Activated T-cell treated with anti-CD3 and anti-CD28 coated beads, Interleukin-2, amount 50 U/mL, for 4 hours (primary cell): ENCODE measurements around the gene NRIP1. TPM values are rescaled to one million over a fixed set of nuclear protein-coding genes. Genes with fewer than 3 reads are reported as not detected.
"Not testable (repeated sequence)": the region's sequence is repeated elsewhere in the genome, so short reads cannot be mapped to it uniquely, and the experiment has no call there.

Source experiments
- ATAC-seq, 2 donors: fragments of 200-7000 bp; cut with Tn5 transposase; one replicate each; pipeline ENCODE4 v1.10.0; 2021
- DNase-seq: peaks from one replicate; pipeline ENCODE4 v3.0.0-alpha.2; 2020
- H3K27me3 Mint-ChIP-seq: one replicate; pipeline ENCODE4 v1.8.0; 2021; ENCODE audit warnings: low read depth, mixed read lengths
- H3K36me3 Mint-ChIP-seq: one replicate; pipeline ENCODE4 v1.8.0; 2022; ENCODE audit warnings: mixed read lengths; ENCODE audit not compliant: insufficient read depth
- H3K4me1 Mint-ChIP-seq: one replicate; pipeline ENCODE4 v1.8.0; 2021; ENCODE audit warnings: low read depth, mixed read lengths
- H3K4me3 Mint-ChIP-seq: one replicate; pipeline ENCODE4 v1.8.0; 2021; ENCODE audit warnings: mild to moderate bottlenecking, moderate library complexity, mixed read lengths
- H3K9me3 Mint-ChIP-seq: one replicate; pipeline ENCODE4 v1.8.0; 2021; ENCODE audit warnings: mixed read lengths
- total RNA-seq, 3 donors: library from RNA; stranded (reverse); gene quantifications; one replicate each; pipeline ENCODE4 v1.2.1, GENCODE V29; 2021

The NRIP1 gene
- total RNA-seq, 3 donors from 2014 or later, result 26.3 to 27.3 (median 27.1) TPM

DNA sequence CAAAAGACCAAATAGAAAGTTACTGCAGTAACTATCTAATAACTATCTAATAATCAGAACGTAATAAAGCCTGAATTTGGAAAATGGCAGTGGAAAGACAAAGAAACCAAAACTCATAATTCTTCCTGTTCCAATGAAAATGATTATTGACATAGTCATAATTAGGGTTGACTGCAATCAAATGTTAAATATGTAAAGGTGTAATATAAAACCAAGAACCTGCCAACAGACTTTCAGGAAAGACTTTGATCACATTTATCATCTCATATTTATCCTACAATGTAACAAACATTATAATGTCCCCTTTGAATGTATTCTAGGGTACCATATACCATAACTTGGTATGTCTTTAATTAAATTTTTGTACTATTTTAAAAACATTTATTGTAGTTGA lies 26.9 kb downstream of the NRIP1 start:
- Mint-ChIP-seq H3K9me3 (peaks cover 3% of the 10 kb centered on the region), H3K27me3 (no peaks in the 10 kb centered on the region), H3K36me3 (peaks cover 14% of the 10 kb centered on the region), H3K4me1 (peaks cover 21% of the 10 kb centered on the region), H3K4me3 (no peak overlapping the region)
- DNase-seq, result no peak
- ATAC-seq, result no peak

DNA sequence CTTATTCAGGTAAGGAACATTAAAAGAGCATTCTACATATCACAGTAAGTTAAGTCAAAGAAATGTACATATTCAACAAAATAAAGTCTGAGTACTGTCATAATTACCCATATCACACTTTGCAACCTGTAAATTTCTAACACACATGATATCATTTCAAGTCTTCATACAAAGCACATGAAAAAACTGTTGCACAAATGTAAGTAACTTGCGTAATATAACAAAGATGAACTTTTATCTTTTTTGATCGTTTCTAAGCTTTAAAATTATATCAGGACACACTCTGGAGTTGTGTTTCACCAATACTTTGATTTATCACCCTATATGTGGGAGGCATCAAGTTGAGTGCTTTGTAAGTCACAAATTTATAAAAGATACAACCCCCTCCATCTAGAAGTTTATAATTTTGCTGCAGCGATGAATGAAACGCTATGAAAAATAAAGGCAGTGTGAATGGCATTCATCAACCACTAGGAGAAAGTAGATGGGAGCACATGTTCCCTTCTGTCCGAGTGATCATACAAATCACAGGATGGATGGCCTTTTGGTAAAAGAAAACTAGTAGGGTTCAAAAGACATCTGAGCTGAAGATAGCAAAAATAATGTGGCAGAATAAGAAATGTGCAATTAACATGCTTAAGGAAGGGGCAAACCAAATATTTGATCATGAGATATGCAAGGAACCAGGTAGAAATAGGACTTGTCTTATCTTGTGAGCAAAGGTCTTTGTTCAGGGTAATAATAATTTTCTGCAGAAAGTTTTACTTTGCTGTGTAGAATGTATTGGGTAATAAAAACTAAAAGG lies 27.5 kb downstream of the NRIP1 start:
- Mint-ChIP-seq H3K36me3 (peaks cover 8% of the 10 kb centered on the region), H3K27me3 (no peaks in the 10 kb centered on the region), H3K9me3 (no peaks in the 10 kb centered on the region), H3K4me3 (no peak overlapping the region), H3K4me1 (peaks cover 19% of the 10 kb centered on the region)
- DNase-seq, result no peak
- no peak for ATAC-seq

DNA sequence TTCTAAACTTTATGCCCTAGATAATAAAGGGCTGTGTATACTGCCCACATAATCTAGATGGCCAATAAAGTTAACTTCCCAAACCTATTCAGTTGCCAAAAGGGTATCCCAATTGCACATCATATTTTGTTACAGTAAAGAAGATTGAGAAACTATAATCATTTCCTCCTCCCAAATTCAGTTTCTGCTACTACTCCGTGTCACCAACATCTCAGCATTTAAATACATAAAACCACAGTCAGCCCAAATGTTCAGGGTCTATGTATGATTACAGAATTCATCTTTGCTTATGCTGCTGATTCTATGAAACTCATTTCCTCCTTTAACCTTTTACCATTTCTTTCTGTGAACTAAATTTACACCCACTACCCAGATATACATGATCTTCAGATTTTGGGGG lies 28.6 kb downstream of the NRIP1 start:
- DNase-seq (no peak), ATAC-seq (no peak)
- Mint-ChIP-seq H3K4me1 (peaks cover 20% of the 10 kb centered on the region), H3K9me3 (no peaks in the 10 kb centered on the region), H3K4me3 (no peak overlapping the region), H3K27me3 (no peaks in the 10 kb centered on the region), H3K36me3 (peaks cover 4% of the 10 kb centered on the region)

DNA sequence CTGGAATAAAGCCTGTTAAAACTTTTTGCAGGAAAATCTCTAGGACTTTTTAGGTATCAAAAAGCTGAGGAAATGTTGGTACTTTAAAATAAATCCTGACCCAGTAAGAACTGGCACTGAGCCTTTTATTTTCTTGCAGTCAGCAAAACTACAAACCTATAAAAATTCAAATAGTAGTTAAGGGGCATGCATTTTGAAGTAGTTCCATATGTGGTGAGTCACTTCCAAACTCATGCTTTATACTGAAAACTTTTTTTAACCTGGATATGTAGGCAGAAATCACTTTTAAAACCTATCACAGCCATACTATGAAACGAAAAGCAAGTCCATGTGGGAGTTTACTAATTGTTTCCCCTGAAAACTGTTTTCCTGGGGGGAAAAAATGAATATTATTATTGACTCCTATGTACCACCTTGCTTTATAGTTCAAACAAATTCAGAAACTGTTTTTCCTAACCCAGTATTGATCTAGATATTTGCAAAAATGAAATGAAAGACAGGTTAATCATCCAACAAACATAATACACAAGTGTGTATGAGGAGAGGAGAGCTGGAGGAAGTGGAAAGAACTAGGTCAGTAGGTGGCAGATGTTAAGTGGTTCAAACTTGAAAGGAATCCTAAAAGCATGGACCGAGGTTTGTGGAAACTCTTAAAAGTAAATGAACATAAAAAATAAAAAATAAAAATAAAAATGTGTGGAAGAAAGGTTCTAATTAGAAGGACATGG lies 30.5 kb downstream of the NRIP1 start:
- H3K36me3 Mint-ChIP-seq, result peaks cover 3% of the 10 kb centered on the region
- DNase-seq (no peak), ATAC-seq (peak; percentile 62 to 80)
- H3K27me3 Mint-ChIP-seq, result no peaks in the 10 kb centered on the region
- H3K4me1 Mint-ChIP-seq, result peaks cover 24% of the 10 kb centered on the region
- H3K4me3 Mint-ChIP-seq, result peak overlapping the region; percentile 0
- H3K9me3 Mint-ChIP-seq, result no peaks in the 10 kb centered on the region

DNA sequence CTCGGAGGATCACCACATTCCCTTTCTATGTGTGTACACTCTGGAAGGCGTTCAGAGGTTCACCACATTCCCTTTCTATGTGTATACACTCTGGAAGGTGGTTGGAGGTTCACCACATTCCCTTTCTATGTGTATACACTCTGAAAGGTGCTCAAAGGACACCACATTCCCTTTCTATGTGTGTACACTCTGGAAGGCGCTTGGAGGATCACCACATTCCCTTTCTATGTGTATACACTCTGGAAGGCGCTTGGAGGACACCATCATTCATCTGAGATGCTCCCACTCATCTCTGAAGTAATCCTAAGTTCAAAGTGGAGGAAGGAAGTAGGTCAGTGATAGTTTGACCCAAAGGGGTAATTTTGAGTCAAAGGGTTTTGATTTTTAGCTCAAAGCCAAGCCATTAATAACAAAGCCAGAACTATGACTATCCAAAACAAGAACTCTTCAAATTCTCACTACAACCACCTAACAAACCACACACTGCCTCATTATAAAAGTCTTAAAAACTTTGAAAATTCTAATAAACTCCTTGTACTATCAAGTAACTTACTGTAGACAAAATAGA lies 32.9 kb downstream of the NRIP1 start:
- Mint-ChIP-seq H3K27me3 (no peaks in the 10 kb centered on the region), H3K9me3 (no peaks in the 10 kb centered on the region), H3K36me3 (peaks cover 7% of the 10 kb centered on the region), H3K4me1 (peaks cover 34% of the 10 kb centered on the region), H3K4me3 (no peak overlapping the region)
- DNase-seq (no peak), ATAC-seq (no peak)

DNA sequence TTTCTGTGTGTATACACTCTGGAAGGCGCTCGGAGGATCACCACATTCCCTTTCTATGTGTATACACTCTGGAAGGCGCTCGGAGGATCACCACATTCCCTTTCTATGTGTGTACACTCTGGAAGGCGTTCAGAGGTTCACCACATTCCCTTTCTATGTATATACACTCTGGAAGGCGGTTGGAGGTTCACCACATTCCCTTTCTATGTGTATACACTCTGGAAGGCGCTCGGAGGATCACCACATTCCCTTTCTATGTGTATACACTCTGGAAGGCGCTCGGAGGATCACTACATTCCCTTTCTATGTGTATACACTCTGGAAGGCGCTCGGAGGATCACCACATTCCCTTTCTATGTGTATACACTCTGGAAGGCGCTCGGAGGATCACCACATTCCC lies 33.4 kb downstream of the NRIP1 start:
- peaks cover 32% of the 10 kb centered on the region for H3K4me1 Mint-ChIP-seq
- H3K36me3 Mint-ChIP-seq, H3K27me3 Mint-ChIP-seq, H3K4me3 Mint-ChIP-seq, ATAC-seq, DNase-seq, H3K9me3 Mint-ChIP-seq: not testable (repeated sequence)

DNA sequence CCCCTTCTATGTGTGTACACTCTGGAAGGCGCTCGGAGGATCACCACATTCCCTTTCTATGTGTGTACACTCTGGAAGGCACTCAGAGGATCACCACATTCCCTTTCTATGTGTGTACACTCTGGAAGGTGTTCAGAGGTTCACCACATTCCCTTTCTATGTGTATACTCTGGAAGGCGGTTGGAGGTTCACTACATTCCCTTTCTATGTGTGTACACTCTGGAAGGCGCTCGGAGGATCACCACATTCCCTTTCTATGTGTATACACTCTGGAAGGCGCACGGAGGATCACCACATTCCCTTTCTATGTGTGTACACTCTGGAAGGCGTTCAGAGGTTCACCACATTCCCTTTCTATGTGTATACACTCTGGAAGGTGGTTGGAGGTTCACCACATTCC lies 33.9 kb downstream of the NRIP1 start:
- not testable (repeated sequence) for H3K9me3 Mint-ChIP-seq, DNase-seq, H3K4me3 Mint-ChIP-seq, H3K36me3 Mint-ChIP-seq, H3K27me3 Mint-ChIP-seq, ATAC-seq
- H3K4me1 Mint-ChIP-seq, result peaks cover 29% of the 10 kb centered on the region

DNA sequence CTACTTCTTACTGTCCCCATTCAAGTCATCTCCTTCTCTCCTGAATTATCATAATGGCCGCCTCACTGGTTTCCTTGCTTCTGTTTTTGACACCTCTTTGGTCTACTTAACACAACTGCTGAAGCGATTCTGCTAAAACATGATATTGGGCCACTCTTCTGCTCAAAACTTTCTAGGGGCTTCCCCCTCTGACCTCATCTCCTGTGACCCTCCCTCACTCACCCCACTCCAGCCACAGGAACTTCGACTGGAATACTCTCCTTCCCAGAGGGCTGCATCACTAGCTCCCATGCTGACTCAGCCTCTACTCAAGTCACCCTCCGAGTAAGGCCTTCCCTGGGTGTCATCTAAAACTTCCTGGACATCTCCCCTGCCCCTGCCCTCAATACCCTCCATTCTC lies 35.7 kb downstream of the NRIP1 start:
- no peaks in the 10 kb centered on the region for H3K9me3 Mint-ChIP-seq
- no peak for ATAC-seq
- no peak for DNase-seq
- peaks cover 17% of the 10 kb centered on the region for H3K36me3 Mint-ChIP-seq
- H3K4me1 Mint-ChIP-seq, result peaks cover 26% of the 10 kb centered on the region
- no peaks in the 10 kb centered on the region for H3K27me3 Mint-ChIP-seq
- H3K4me3 Mint-ChIP-seq, result no peak overlapping the region

DNA sequence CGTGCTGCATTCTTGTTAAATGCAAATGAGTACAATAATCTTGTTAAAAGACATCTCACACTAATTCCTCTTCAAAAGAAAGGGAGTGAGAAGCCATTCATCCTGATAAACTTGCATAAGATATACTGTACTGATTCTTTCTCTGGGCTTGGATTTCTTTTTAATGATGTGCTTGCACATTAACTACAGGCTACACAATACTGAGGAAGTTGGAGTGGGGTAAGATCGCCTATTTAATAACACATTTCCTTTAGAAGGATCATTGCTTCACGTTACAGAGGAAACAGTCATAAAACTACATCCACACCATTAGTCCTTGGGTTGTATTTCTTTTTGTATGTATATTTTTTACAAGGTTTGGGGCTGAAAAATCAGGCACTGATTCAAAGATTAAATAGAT lies 36.6 kb downstream of the NRIP1 start:
- peaks cover 19% of the 10 kb centered on the region for H3K36me3 Mint-ChIP-seq
- no peak for ATAC-seq

DNA sequence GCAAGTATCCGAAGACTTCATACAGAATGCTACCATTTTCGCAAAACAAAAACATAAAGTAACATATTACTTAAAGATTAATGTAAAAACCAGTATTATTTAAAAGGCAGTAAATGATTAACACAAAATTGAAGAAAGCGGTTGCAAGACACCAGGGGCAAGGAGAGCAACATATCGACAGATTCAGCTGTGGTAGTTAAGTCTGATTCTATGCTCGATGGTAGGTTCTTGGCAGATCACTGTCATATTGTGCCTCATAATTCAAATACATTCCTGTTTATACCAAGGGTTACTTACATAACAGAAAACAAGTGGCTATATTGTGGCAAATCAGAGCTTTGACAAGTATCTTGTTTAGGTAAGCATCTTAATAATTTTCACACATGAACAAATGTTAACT lies 37.7 kb downstream of the NRIP1 start:
- H3K36me3 Mint-ChIP-seq, result peaks cover 19% of the 10 kb centered on the region
- ATAC-seq (no peak), DNase-seq (no peak)
- H3K27me3 Mint-ChIP-seq, result no peaks in the 10 kb centered on the region
- H3K4me1 Mint-ChIP-seq, result peaks cover 28% of the 10 kb centered on the region
- no peaks in the 10 kb centered on the region for H3K9me3 Mint-ChIP-seq
- no peak overlapping the region for H3K4me3 Mint-ChIP-seq

More for the DNA sequence above, 36.6 kb downstream of the NRIP1 start:
- H3K4me3 Mint-ChIP-seq, result no peak overlapping the region
- no peak for DNase-seq
- H3K4me1 Mint-ChIP-seq, result peaks cover 26% of the 10 kb centered on the region
- H3K27me3 Mint-ChIP-seq, result no peaks in the 10 kb centered on the region
- H3K9me3 Mint-ChIP-seq, result no peaks in the 10 kb centered on the region

DNA sequence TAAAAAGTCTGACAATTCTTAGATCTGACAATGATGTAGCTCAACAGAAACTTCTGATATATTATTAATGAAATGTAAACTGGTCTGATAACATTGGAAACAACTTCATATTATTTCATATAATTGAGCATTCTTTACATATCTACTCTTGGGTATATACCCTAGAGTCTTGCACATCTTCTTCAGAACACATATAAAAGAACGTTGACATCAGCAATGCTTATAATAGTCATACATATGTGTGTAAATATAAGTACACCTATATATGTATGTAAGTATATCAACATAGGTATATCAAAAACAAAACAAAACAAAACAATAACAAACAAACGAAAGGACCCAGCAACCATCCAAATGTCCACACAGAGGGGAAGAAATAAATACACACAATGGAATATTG lies 38.4 kb downstream of the NRIP1 start:
- Mint-ChIP-seq H3K4me3 (no peak overlapping the region), H3K27me3 (no peaks in the 10 kb centered on the region)
- no peak for ATAC-seq

DNA sequence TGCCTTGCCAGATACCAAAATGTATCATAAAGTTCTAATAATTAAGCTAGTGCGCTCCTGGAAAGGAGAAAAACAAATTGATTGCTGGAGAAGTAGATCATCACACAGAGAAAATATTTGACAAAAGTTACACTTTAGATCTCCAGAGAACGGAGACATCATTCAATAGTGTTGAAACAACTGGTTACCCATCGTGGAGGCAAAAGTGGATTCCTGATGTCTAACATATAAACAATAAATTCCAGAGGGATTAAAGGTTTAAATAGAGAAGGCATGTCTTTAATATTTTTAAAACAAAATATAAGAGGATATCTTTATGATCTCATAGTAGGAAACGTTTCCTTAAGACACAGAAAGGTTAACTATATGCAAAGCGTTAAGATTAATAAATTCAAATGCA lies 41.0 kb downstream of the NRIP1 start:
- DNase-seq, result no peak
- H3K36me3 Mint-ChIP-seq, result peaks cover 16% of the 10 kb centered on the region
- ATAC-seq, result no peak
- H3K27me3 Mint-ChIP-seq, result no peaks in the 10 kb centered on the region
- no peak overlapping the region for H3K4me3 Mint-ChIP-seq
- no peaks in the 10 kb centered on the region for H3K9me3 Mint-ChIP-seq
- peaks cover 31% of the 10 kb centered on the region for H3K4me1 Mint-ChIP-seq

More for the DNA sequence above, 38.4 kb downstream of the NRIP1 start:
- no peak for DNase-seq
- Mint-ChIP-seq H3K4me1 (peaks cover 31% of the 10 kb centered on the region), H3K9me3 (no peaks in the 10 kb centered on the region), H3K36me3 (peaks cover 22% of the 10 kb centered on the region)

DNA sequence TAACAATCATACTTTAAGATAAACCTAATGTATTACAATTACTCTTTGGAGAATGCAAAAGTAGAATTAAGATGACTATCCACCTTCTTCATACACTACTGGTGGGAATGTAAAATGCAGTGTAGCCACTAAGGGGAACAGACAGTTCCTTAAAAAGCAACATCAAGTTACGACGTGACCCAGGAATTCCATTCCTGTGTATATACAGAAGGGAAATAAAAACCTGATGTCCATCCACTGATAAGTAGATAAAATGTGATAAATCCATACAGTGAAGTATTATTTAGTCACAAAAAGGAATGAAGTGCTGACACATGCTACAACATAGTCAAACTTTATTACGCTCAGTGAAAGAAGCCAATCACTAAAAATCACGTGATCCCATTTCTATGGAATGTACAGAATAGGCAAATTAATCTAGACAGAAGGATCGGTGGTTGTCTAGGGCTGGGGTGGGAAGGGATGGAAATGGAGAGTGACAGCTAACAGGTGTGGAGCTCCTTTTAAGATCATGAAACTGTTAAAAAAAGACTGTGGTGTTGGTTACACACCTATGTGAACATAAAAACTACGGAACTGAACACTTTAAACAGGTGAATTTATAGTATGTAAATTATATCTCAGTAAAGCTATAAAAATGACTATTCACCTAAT lies 42.1 kb downstream of the NRIP1 start:
- Mint-ChIP-seq H3K9me3 (no peaks in the 10 kb centered on the region), H3K36me3 (peaks cover 17% of the 10 kb centered on the region), H3K27me3 (no peaks in the 10 kb centered on the region), H3K4me1 (peaks cover 31% of the 10 kb centered on the region), H3K4me3 (no peak overlapping the region)
- DNase-seq, result no peak
- no peak for ATAC-seq

DNA sequence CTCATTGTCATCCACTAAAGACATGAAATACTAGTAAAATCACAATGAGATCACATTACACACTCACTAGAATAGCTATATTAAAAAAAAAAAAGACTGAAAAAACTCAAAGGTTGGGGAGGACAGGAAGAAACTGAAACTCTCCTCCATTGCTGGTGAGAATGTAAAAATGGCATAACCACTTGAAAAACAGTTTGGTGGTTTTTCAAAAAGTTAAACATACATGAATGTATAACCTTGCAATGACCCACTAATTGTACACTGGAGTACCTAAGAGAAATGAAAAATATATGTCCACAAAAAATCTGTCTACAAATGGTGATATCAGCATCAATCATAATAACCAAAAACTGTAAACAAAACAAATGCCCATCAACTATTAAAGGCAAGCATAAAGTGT lies 44.0 kb downstream of the NRIP1 start:
- Mint-ChIP-seq H3K36me3 (peaks cover 15% of the 10 kb centered on the region), H3K4me3 (no peak overlapping the region), H3K9me3 (no peaks in the 10 kb centered on the region), H3K27me3 (no peaks in the 10 kb centered on the region), H3K4me1 (peaks cover 34% of the 10 kb centered on the region)
- ATAC-seq, result no peak
- no peak for DNase-seq
